Measurements from ENCODE around the gene PPFIA2.

DNA sequence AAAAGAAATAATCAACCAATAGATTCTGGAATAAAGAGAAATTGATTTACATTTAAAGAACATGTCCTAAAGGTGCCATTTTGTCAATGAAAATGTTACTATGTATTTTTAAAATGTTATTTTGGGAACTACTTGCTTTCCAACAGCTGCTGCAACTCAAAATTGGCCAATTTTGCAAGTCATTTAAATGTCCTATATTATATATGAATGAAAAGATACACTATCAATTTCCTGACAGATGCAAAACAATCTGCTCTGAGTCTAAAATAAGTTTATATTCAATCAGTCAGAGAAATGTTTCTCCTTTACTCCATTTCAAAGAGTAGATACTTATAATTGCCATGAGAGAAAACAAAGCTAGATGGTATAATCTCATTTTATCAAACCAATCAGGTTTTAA, 434.1 kb downstream of the PPFIA2 start:
- TF ChIP-seq EZH2 (IDR thresholded peaks at IDR 0.05; ENCODE audit: low read length) (no peak), CTCF (optimal IDR thresholded peaks at IDR 0.05 in 1 of 3, IDR thresholded peaks at IDR 0.05 in 1 of 3, conservative IDR thresholded peaks at IDR 0.05 in 1 of 3; ENCODE audit: extremely low read depth in 1 of 3, insufficient read depth in 2 of 3, low read length in 3 of 3) (no peak)
